Measurements from ENCODE around the gene CACNA2D3.

DNA sequence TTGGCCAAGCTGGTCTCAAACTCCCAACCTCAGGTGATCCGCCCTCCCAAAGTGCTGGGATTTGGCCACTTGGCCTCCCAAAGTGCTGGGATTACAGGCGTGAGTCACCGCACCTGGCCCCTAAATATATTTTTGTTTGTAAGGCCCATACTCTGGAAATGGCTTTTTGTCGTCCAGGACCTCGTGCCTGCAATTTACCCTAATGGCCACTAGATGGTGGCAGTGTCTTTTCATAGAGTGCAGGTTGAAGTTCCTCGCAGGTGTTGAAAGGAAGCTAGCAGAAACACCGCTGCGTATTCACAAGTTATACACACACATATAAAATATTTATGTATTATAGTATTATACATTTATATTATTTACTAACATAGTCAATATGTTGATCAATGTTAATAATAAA, 708.3 kb downstream of the CACNA2D3 start:
- TF ChIP-seq, protein P1, sequence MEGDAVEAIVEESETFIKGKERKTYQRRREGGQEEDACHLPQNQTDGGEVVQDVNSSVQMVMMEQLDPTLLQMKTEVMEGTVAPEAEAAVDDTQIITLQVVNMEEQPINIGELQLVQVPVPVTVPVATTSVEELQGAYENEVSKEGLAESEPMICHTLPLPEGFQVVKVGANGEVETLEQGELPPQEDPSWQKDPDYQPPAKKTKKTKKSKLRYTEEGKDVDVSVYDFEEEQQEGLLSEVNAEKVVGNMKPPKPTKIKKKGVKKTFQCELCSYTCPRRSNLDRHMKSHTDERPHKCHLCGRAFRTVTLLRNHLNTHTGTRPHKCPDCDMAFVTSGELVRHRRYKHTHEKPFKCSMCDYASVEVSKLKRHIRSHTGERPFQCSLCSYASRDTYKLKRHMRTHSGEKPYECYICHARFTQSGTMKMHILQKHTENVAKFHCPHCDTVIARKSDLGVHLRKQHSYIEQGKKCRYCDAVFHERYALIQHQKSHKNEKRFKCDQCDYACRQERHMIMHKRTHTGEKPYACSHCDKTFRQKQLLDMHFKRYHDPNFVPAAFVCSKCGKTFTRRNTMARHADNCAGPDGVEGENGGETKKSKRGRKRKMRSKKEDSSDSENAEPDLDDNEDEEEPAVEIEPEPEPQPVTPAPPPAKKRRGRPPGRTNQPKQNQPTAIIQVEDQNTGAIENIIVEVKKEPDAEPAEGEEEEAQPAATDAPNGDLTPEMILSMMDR (IDR thresholded peaks at IDR 0.05): no peak
- TF ChIP-seq POLR2AphosphoS5 (IDR thresholded peaks at IDR 0.05; ENCODE audit: insufficient read depth in 1 of 2, low read depth in 1 of 2) (no peak), POLR2A (IDR thresholded peaks at IDR 0.05) (no peak)
